ENCODE results near the gene RCSD1.

Gene RCSD1

GRCh38 chr1:167697667-167698141, 67.7 kb downstream of the RCSD1 start:
- H2AFZ ChIP-seq (ENCODE audit: low read length): no peak overlapping the region
- no peaks in the 10 kb centered on the region for H3K27me3 ChIP-seq (ENCODE audit: insufficient read depth, low read length, poor library complexity, severe bottlenecking)
- TF ChIP-seq CTCF (conservative IDR thresholded peaks at IDR 0.05; ENCODE audit: low read length) (no peak), EZH2phosphoT487 (IDR thresholded peaks at IDR 0.05; ENCODE audit: borderline replicate concordance) (no peak)

GRCh38 chr1:167698313-167698712, 68.3 kb downstream of the RCSD1 start:
- H3K79me2 ChIP-seq (ENCODE audit: insufficient read depth, low read length): no peaks in the 10 kb centered on the region
- peaks cover 71% of the 10 kb centered on the region; the same call in 1 of the 2 replicates for H3K36me3 ChIP-seq (ENCODE audit: insufficient read depth, low read length)
- H3K4me2 ChIP-seq (ENCODE audit: low read depth, low read length, poor library complexity, severe bottlenecking): no peak overlapping the region

More at GRCh38 chr1:167697667-167698141, 67.7 kb downstream of the RCSD1 start:
- H3K9ac ChIP-seq (ENCODE audit: low read depth, low read length, poor library complexity, severe bottlenecking): no peak overlapping the region
- H3F3A ChIP-seq (ENCODE audit: low read depth): no peaks in the 10 kb centered on the region
- no peaks in the 10 kb centered on the region for H3K9me3 ChIP-seq (ENCODE audit: insufficient read depth, low read depth, low read length)
- H3K4me3 ChIP-seq (ENCODE audit: low read length, poor library complexity, severe bottlenecking): no peak overlapping the region
- no peak overlapping the region for H3K4me2 ChIP-seq (ENCODE audit: low read depth, low read length, poor library complexity, severe bottlenecking)
- H3K9me2 ChIP-seq (replicated peaks; ENCODE audit: low read depth, low read length): no peaks in the 10 kb centered on the region
- no peaks in the 10 kb centered on the region for H3K79me2 ChIP-seq (ENCODE audit: insufficient read depth, low read length)
- no peaks in the 10 kb centered on the region for H4K20me1 ChIP-seq (ENCODE audit: insufficient read depth, low read length, poor library complexity, severe bottlenecking)
- no peaks in the 10 kb centered on the region for H3K4me1 ChIP-seq (ENCODE audit: insufficient read depth, low read length, poor library complexity, severe bottlenecking)
- H3K36me3 ChIP-seq (ENCODE audit: insufficient read depth, low read length): peaks cover 73% of the 10 kb centered on the region; the same call in 1 of the 2 replicates

GRCh38 chr1:167701510-167701909, 71.5 kb downstream of the RCSD1 start:
- Histone ChIP-seq H3K9me2 (replicated peaks; ENCODE audit: low read depth, low read length) (no peaks in the 10 kb centered on the region), H3K9ac (ENCODE audit: low read depth, low read length, poor library complexity, severe bottlenecking) (no peak overlapping the region), H3F3A (ENCODE audit: low read depth) (no peaks in the 10 kb centered on the region), H4K20me1 (ENCODE audit: insufficient read depth, low read length, poor library complexity, severe bottlenecking) (no peaks in the 10 kb centered on the region), H3K36me3 (ENCODE audit: insufficient read depth, low read length) (peaks cover 57% of the 10 kb centered on the region; the same call in 1 of the 2 replicates), H3K27me3 (ENCODE audit: insufficient read depth, low read length, poor library complexity, severe bottlenecking) (no peaks in the 10 kb centered on the region), H3K4me1 (ENCODE audit: insufficient read depth, low read length, poor library complexity, severe bottlenecking) (no peaks in the 10 kb centered on the region), H3K4me3 (ENCODE audit: low read length, poor library complexity, severe bottlenecking) (no peak overlapping the region), H3K9me3 (ENCODE audit: insufficient read depth, low read depth, low read length) (no peaks in the 10 kb centered on the region), H2AFZ (ENCODE audit: low read length) (no peak overlapping the region), H3K4me2 (ENCODE audit: low read depth, low read length, poor library complexity, severe bottlenecking) (no peak overlapping the region), H3K79me2 (ENCODE audit: insufficient read depth, low read length) (no peaks in the 10 kb centered on the region)
- TF ChIP-seq EZH2phosphoT487 (IDR thresholded peaks at IDR 0.05; ENCODE audit: borderline replicate concordance): no peak
- TF ChIP-seq CTCF (conservative IDR thresholded peaks at IDR 0.05; ENCODE audit: low read length): no peak

More at GRCh38 chr1:167698313-167698712, 68.3 kb downstream of the RCSD1 start:
- no peaks in the 10 kb centered on the region for H3K9me2 ChIP-seq (replicated peaks; ENCODE audit: low read depth, low read length)
- no peak overlapping the region for H3K9ac ChIP-seq (ENCODE audit: low read depth, low read length, poor library complexity, severe bottlenecking)
- no peaks in the 10 kb centered on the region for H3K27me3 ChIP-seq (ENCODE audit: insufficient read depth, low read length, poor library complexity, severe bottlenecking)
- no peaks in the 10 kb centered on the region for H3K4me1 ChIP-seq (ENCODE audit: insufficient read depth, low read length, poor library complexity, severe bottlenecking)
- no peak overlapping the region for H2AFZ ChIP-seq (ENCODE audit: low read length)
- no peak overlapping the region for H3K4me3 ChIP-seq (ENCODE audit: low read length, poor library complexity, severe bottlenecking)
- no peak for TF ChIP-seq CTCF (conservative IDR thresholded peaks at IDR 0.05; ENCODE audit: low read length)
- TF ChIP-seq EZH2phosphoT487 (IDR thresholded peaks at IDR 0.05; ENCODE audit: borderline replicate concordance): no peak
- no peaks in the 10 kb centered on the region for H4K20me1 ChIP-seq (ENCODE audit: insufficient read depth, low read length, poor library complexity, severe bottlenecking)
- no peaks in the 10 kb centered on the region for H3F3A ChIP-seq (ENCODE audit: low read depth)
- no peaks in the 10 kb centered on the region for H3K9me3 ChIP-seq (ENCODE audit: insufficient read depth, low read depth, low read length)
